ENCODE results near the gene RHOH.

RHOH gene

DNA sequence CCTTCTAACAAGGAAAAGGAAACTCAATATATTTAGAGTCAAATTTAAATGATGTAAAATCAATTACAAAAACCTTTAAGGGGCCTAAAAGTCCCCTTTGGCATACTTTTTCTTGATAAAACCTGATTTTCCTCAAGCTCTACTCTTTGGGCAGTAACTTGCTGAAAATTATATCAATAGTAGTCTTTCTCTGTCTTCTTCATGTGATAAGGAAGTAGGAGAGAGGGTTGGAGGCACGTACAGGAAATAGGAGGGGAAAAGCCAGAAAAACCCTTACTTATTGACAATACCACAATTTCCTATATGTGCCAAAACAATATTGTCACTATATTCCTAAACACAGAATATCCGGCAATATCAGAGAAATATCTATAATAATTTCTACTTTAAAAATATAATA, 9.6 kb downstream of the RHOH start:
- no peak for DNase-seq

DNA sequence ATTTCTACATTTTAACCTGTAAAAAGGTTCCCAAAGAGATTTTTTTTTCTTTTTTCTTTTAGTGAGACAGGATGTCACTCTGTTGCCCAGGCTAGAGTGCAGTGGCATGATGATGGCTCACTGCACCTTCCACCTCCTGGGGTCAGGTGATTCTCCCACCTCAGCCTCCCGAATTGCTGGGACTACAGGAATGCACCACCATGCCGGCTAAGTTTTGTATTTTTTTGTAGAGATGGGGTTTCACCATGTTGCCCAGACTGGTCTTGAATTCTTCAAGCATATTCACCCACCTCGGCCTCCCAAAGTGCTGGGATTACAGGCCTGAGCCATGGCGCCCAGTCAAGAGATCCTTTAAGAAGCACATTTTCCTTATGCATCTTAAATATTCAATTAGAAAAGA, 12.6 kb downstream of the RHOH start:
- no peak for DNase-seq

DNA sequence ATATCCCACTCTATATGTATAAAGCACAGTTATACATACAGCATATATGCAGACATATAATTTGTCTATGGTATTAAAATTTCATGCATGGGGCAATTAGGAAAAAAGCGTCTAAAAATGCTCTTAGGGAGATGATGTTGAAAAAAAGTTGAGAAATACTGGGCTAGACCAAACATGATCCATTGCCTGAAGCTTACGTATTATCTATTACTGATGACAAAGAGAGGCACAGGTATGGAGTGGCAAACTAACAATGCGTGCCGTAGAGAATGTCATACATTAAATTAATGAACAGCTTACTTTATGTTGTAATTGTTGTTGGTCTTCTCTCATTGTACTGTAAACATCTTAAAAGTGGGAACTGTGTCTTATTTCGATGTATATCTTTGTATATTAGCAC, 13.9 kb downstream of the RHOH start:
- DNase-seq, result no peak

DNA sequence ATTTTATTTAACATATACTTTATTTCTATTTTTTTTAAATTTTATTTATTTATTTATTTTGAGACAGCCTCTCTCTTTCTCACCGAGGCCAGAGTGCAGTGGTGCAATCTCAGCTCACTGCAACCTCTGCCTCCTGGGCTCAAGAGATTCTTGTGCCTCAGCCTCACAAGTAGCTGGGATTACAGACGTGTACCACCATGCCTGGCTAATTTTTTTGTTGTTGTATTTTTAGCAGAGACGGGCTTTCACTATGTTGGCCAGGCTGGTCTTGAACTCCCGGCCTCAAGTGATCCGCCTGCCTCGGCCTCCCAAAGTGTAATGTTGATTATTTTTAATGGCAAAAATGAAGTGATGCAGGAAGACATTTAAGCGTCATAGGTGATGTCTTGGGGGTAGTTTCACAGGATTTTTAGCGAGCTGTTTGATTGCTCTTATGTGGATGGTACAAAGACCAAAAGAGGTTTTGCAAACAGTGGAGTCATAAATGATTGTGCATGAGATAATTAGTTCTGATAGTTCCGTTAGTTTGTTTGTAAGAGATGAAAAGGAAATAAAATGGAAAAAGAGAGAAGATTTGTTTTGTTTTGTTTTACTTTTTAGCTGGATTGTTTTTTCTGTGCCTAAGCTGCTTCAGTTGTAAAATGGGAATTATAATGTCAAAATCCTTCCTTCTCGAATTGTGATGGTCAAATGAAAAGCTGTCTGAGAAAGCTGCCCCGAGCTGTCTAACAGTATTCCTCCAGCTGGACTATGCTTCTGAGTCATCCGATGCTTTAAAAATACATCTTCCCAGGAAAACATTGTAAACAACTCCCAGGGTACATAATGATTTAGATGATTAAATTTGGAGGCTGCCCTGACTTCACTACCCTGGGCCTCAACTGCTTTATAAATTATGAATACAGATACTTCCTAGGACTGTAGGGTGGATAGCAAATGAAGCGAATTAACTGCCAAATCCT, 14.7 kb downstream of the RHOH start:
- no peak for DNase-seq

DNA sequence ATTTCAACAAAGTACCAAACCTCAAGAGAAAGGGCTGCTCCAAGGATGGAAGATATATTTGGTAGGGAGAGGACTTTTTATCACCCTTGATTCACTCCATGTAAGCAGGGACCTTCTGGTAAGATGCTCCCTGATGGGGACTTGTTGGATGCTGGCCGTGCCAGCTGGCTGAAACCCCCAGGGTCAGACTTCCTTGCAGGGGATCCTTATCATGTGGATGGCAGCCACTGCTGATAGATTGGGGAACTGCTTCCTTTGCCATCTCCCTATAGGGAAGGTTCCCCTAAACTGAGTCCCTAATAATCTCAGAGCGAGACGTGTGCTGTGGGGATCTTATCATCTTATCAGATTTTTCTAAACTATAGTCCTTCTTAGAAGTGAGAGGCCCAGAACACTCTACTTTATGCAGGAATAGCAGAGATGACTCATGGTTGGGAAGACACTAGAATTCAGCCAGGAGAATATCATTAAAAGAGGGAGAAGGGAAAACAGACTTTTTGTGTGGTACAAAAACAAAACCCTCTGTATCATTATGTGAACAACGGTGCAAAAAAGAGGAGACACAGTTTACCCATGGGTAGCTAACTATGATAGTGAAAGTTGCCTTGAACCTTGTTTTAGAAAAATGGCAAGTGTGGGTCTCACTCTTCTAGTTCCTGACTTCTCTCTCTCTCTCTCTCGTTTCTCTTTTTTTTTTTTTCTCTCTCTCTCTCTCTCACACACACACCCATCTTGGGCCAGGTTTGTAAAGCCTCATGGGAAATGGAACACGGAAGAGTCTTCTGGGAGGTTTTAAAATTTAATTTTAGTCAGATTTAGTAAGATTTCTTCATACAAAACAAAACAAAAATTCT, 16.1 kb downstream of the RHOH start:
- no peak for DNase-seq

DNA sequence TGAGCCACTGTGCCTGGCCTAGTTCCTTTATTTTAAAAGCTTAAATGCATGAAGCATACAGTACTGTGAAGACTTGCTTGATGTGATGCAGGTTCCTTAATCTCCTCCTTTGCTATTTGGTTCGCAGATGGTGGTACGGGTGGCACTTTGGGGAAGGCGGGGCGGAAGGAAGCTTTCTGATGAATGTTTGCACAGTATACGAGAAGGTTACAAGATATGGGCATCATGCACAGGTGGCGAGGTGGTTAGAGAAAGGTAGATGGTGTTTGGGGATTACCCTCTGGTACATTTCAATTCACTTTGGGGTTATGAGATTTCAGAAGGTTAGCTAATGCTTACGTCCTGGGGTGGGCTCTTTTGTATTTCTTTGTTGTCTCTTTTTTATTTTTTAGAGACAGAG, 17.2 kb downstream of the RHOH start:
- DNase-seq, result peak; percentile 36

DNA sequence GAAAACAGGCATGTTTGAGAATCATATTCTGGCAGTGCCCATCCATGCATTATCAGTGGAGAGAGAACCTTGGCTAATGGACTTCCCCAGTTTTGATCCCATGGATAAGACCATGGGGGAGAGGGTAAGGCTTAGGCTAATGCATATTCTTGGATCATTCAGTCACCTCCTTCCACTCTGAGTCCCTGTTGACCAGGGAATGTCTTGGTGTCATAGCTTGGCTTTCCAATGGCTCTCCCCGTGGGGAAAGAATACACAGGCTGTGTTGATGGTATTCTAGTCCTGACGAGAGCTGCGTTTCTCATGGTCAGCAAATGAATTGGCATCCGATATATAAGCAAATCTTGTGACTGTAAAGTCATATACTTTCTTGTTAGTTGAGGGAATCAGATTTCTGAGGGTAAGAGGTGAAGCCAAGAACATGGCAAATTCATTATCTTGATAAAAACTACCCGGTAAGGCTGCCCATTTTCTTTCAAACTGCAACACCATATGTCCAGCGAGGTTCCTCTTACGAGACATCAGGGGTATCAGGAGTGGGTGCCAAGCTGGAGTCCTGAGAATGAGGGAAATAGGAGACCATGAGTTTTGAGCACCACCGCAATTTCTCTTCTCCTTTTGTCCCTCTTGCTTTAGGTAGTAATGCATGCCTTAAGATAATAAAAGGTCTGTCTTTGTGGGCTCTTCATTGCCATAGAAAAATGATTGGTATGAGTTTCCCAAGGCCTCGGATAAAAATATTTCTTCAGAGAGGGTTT, 18.0 kb downstream of the RHOH start:
- DNase-seq, result no peak

DNA sequence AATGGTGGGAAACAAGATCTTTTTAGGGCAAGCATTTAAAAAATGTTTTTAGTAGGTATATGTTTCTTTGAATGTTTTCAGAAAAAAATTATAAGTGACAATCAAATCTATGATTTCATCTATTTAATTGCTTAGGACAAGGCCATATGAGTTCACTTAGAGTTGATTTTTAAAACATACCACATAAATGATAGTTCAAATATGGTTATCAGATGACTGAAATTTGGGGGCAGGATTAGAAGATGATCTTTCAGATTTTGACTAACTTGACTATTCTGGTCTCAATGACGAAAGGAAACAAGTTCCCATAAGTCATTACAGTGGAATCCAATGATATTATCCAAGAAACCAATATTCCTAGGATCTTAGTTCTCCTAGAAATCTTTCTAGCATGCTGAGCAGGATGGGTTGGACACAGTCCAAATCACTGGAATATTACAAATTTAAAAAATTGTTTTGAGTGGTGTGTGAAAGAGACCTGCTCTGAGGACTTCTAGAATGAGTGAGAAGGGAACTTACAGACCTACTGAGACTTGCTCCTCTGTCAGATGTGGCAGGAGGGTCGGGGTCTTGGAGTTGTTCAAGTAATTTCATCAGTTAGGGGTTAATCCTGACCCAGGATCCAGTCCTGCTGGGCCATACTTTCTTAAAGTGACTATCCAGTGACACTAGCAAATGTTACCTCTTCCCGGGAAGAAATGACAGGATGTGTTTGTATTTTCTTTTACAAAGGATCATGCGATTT, 20.0 kb downstream of the RHOH start:
- DNase-seq, result no peak

DNA sequence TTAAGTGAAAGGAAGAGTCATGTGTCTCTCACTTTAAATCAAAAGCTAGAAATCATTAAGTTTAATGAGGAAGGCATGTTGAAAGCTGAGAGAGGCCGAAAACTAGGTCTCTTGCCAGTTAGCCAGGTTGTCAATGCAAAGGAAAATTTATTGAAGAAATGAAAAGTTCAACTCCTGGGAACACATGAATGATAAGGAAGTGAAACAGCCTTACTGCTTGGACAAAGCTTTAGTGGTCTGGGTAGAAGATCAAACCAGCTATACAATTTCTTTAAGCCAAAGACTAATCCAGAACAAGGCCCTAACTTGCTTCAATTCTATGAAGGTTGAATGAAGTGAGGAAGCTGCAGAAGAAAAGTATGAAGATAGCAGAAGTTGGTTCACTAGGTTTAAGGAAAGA, 24.9 kb downstream of the RHOH start:
- no peak for DNase-seq

DNA sequence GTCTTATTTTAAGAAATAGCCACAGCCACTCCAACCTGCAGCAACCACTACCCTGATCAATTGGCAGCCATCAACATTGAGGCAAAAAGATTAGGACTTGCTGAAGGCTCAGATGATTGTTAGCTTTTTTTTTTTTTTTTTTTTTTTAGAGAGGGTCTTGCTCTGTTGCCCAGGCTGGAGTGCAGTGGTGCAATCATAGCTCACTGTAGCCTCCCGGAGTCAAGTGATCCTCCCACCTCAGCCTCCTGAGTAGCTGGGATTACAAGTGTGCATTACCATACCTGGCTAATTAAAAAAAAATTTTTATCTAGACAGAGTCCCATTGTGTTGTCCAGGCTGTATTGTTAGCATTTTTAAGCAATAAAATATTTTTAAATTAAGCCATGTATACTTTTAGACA, 26.5 kb downstream of the RHOH start:
- DNase-seq, result no peak

DNA sequence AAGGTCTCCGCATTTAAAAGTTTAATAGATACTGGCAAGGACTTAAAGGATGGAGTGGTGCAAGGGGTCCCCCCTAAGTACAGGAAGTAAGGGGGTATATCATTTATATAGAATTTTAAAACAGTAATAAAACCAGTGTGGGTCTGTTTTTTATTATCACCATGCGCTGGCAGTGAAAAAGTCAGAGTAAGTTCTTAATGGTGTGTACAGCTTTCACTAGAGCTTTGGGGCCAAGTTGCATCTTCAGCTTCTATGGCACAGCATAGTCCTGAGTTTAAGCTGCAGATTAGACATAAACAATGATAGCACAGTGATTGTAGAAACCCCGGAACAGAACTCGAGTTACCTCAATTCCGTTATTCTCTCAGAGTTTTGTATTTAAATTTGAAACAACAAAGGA, 27.6 kb downstream of the RHOH start:
- no peak for DNase-seq

DNA sequence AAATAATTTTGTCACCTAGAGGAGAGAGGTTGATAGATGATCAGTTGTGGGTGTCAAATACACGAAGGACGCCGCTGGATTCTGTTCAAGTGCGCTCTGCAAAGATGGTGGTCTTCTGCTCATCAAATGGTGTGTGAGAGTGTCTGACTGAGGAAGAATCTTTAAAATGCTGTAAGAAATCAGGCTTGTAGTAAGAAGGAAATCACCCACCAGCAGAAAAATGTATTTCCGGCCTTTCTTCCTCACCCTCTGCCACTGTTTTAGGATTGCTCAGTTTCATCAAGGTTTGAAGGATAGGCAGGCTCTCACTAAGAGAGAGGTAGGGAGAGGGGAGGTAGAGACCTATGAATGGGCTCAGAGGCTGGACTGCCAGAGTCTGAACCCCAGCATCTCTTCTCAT, 28.7 kb downstream of the RHOH start:
- no peak for DNase-seq

DNA sequence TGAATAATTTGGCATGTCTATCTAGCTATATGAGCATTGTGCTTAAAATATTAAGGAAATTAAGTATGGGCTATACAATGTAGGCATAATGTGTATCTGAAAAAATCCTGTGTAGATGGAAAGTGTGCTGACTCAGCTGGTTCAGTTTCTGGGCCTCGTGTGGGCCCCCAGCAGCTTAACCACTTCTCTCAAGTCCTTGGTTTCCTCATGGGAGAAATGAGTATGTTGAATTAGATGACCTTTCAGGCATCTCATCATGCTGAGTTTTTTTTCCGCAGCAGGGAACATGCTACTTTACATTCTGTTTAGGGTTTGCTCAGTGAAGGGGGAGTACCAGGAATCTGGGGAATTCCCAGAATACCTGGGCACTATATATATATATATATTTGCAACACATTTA, 30.5 kb downstream of the RHOH start:
- peak; percentile 82 for DNase-seq

DNA sequence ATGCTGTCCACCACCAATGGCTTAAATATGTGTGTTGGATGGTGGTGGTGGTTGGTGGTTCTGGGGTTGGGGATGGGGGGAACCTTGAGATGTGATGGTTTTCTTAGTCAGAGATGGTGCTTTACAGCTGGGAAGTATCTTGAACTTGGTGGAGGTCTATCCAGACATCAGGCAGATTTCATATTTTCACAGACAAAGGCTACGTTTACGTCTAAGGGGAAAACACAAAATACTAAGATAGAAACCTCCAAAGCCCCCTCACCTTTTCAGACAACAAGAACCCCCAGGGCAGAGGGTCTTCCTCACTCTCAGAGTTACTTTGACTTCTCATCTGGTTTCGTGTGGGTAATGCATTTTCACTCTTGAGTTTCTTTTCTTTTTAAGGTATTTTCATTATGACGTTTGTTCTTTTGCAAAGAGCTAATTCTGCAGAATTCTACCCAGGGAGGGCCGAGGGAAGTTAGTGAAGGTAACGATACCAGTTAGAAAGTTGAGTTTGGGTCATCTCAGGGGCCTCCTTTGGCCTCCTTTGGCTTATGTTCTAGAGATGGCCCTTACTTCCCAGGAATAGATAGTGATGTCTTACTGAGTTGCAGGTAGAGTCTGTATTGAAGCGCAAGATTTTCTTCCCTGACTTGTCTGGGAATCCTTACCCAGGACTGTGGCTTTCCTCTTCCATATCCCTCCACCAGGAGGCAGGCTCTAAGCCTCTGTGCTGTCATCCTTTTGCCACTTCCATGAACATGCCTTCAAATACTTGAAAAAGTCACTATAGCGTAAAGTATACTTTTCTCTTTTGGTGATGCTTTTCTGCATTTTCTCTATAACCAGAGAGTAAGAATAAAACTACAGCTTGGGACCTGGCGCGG, 31.9 kb downstream of the RHOH start:
- peak; percentile 59 for DNase-seq

DNA sequence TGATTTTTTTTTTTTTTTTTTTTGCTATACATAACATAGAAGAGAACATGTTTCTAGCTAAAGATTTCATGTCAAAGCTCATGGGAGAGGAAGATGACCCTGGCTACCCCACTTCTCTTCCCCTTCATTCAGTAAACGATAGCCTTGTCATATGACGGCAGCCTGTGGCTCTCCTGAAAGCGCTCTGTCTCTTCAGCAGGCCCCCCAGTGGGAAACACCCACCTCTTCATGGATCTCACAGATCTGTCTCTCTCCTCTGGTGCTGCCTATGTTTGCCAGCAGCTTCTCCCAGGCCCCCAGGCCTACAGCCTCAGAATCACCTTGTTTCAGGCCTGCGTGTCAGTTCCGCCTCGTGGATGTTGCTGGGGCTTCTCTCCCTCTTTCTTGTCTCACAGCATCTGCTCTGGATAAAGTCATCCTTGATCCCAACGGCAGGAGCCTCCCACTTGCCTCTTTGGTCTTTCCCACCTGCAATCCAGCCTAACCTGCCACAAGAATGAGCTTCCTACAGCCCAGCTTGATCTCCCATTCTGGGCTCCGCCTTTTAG, 34.6 kb downstream of the RHOH start:
- no peak for DNase-seq

DNA sequence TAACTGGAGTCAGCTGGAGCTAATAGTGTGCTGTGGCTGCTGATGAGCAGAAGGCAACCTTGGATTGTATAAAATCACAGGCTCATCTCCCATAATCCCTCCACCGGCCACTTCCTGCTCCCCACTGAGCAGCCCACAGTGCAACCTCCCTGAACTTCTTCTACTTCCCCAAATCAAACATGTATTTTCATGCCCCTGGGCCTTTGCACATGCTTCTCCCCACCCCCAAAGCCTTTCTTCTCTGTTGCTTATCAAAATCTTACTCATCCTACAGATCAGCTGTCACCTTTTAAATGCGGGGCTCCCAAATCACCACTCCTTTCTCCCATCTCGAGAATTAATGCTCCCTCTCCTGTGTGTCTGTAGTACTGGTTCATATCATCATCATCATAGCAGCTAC, 35.8 kb downstream of the RHOH start:
- DNase-seq, result no peak

DNA sequence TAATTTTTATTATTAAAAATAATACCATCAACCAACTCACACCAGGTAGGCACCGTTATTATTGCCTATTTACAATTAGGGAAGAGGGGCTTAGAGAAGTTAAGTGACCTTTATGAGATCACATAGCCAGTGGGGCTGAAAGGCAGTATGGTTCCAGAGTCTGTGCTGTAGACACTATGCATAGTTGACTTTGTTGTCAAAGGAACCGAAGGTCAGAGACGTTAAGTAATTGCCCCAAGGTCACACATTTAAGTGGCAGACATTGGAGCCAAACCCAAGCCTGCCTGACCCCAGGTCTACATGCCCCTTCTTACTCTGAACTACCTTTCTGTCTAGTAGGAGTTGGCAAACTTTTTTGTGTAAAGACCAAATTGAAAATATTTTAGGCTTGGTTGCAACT, 36.4 kb downstream of the RHOH start:
- no peak for DNase-seq

DNA sequence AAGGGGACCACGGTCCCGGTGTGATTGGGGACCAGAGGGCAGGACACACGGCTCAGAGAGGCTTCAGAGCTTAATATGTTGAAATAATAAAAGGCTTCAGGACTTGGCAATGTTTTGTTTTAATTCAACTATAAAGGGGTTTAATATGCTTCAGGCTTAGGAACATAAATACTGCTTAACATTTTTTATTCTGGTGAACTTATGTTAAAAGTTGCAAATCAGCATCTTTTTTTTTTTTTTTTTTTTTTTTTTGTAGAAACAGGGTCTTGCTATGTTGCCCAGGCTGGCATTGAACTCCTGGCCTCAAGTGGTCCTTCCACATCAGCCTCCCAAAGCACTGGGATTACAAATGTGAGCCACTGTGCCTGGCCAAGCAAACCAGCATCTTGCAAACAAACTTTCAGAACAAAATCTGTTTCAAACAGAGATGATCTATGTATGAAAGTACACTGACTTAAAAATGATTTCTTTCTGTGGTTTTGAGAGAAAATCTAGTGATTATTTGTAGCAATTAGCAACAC, 37.7 kb downstream of the RHOH start:
- DNase-seq, result no peak

DNA sequence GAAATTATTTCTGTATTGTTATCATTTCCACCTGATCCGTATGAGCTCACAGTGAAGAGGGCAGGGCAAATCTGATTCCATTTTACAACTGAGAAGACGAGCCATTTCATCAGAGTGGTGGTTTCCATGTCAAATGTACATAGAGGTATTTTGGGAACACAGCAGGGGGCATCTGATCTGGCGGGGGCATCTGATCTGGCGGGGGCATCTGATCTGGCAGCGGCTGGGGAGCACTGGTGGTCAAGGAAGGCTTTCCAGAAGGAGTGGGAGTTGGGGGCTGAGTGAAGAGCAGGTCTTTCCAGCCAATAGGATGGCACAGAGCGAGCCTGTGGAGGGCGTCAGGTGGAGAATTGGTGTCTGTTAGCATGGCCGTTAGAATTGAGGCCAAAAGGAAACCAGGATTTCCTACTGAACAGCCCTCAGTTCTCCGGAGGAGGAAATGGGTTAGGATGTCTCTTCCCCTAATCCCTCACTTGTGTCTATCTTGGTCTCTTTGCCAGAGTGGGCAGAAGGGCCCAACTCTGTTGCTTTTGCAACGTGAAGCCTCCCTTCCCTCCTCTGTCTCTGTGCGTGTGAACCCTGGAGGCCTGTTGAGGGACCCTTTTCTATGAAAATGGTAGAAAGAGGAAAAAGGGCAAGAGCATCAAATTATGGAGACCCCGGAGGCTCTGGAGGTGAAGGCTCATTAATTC, 41.3 kb downstream of the RHOH start:
- no peak for DNase-seq
